ENCODE measurements around the gene RNU6-9.

GRCh38 chr19:871446-872265 lies 21.6 kb upstream of the RNU6-9 start:
- TF ChIP-seq CTCF (IDR thresholded peaks at IDR 0.05; ENCODE audit: borderline replicate concordance, extremely low read depth, low read length, poor library complexity, severe bottlenecking), result no peak
- no peak for TF ChIP-seq EZH2 (IDR thresholded peaks at IDR 0.05; ENCODE audit: borderline replicate concordance, low read depth, low read length, severe bottlenecking)

Measured in DND-41 (cell line).